Mucosa of stomach (tissue), 1 donor: Measurements from ENCODE around the gene DOCK11.

ENCODE experiments used
- H3K27me3 ChIP-seq: one replicate; pipeline ENCODE4 v1.7.0; 2013; ENCODE audit warnings: mild to moderate bottlenecking, low read length; ENCODE audit not compliant: control insufficient read depth, insufficient read depth
- H3K36me3 ChIP-seq: one replicate; pipeline ENCODE4 v1.7.0; 2013; ENCODE audit warnings: low read length; ENCODE audit not compliant: control insufficient read depth, insufficient read depth
- H3K4me1 ChIP-seq: one replicate; pipeline ENCODE4 v1.7.0; 2013; ENCODE audit warnings: mild to moderate bottlenecking, low read length; ENCODE audit not compliant: control insufficient read depth, insufficient read depth
- H3K4me3 ChIP-seq: one replicate; pipeline ENCODE4 v1.7.0; 2013; ENCODE audit warnings: low read length
- H3K9ac ChIP-seq: one replicate; pipeline ENCODE4 v1.7.0; 2013; ENCODE audit warnings: mild to moderate bottlenecking, low read length, moderate library complexity
- H3K9me3 ChIP-seq: one replicate; pipeline ENCODE4 v1.7.0; 2013; ENCODE audit warnings: mild to moderate bottlenecking, low read length, moderate library complexity; ENCODE audit not compliant: control insufficient read depth
- donor health status: Pancreatic carcinoma.

DOCK11 gene

GRCh38 chrX:118589227-118589626, 93.6 kb downstream of the DOCK11 start:
- H3K9ac ChIP-seq = no peak overlapping the region
- no peak overlapping the region for H3K4me3 ChIP-seq
- no peaks in the 10 kb centered on the region for H3K4me1 ChIP-seq
- no peaks in the 10 kb centered on the region for H3K36me3 ChIP-seq
- H3K27me3 ChIP-seq = no peaks in the 10 kb centered on the region
- no peaks in the 10 kb centered on the region for H3K9me3 ChIP-seq

DNA sequence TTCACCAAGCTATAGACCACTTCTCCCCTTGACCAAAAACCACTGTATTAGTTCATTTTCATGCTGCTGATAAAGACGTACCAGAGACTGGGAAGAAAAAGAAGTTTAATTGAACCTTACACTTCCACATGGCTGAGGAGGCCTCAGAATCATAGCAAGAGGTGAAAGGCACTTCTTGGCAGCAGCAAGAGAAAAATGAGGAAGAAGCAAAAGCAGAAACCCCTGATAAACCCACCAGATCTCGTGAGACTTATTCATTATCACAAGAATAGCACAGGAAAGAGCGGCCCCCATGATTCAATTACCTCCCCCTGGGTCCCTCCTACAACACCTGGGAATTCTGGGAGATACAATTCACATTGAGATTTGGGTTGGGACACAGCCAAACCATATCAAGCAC, 97.8 kb downstream of the DOCK11 start:
- Histone ChIP-seq H3K9me3 (no peaks in the 10 kb centered on the region), H3K36me3 (no peaks in the 10 kb centered on the region), H3K4me3 (no peak overlapping the region), H3K4me1 (no peaks in the 10 kb centered on the region), H3K27me3 (no peaks in the 10 kb centered on the region), H3K9ac (no peak overlapping the region)

DNA sequence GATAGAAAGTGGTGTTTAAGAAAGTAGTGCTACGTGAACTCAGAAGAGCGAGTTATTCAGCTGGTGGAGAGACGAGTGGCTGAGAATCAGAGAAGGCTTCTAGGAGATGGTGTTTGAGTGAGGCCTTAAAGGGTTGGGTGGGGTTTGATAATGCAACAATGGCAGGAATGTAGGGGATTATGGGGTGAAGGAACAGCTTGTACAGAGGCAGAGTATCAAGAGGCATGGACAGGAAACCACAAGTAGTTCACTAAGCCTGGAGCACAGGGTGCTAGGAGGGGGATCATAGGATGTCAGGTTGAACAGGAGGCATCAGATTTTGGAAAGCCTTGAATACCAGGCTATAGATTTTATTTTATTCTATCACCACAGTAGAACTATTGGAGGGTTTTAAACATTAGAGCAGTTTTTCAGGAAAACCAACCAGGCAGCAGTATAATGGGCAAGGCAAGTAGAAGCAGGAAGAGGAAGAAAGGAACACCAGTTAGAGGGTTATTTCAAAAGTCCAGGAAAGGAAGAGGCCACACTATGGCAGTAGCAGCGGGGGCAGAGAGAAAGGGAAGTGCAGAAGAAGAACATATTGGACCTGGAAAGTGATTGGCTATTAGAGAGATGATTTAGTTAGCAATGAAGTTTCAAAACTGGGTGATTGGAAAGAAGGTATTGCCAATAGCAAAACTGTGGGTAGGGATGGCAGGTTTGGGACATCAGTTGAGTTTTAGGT, 99.2 kb downstream of the DOCK11 start:
- Histone ChIP-seq H3K4me3 (no peak overlapping the region), H3K27me3 (no peaks in the 10 kb centered on the region), H3K36me3 (no peaks in the 10 kb centered on the region), H3K4me1 (no peaks in the 10 kb centered on the region), H3K9ac (no peak overlapping the region), H3K9me3 (no peaks in the 10 kb centered on the region)

DNA sequence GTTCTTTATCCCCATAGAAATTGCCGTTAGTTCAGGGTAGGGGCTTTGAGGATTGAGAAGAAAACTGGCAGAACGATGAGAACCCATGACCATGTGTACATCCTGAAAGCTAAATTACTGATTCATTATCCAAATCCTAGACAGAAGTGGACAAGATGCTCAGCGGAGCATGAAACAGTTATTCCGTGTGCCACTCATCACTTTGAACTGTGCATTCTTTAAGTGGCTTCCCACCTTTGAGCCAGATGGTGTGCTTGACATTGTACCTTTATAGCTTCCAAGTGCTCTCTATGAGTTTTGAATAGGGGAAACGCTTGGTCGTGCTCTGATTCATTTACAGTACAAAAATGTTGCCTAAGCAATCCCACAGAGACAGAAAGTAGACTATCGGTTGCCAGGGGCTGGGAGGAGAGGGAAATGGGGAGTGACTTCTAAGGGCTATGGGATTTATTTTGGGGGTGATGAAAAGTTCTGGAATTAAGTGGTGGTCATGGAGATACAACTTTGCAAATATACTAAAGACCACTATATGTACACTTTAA, 100.0 kb downstream of the DOCK11 start:
- Histone ChIP-seq H3K4me3 (no peak overlapping the region), H3K36me3 (no peaks in the 10 kb centered on the region), H3K9me3 (no peaks in the 10 kb centered on the region), H3K9ac (no peak overlapping the region), H3K27me3 (no peaks in the 10 kb centered on the region), H3K4me1 (no peaks in the 10 kb centered on the region)

DNA sequence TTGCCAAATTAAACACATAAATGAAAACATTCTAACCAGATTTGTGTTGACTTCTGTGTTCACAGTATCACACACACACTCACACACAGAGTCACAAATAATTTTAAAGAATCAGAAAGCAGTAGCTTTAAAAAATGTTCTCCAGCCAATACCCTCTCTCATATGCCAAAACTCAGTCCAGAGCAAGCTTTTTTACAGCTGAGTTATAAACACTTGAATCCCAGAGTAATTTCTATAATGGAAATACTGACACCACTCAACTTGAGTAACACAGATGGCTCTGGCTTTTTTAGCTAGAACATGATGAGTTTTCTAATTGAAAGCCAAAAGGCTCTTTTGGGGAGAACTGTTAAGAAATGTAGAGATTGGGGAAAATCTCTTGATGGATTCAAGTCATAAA, 100.8 kb downstream of the DOCK11 start:
- H3K27me3 ChIP-seq = no peaks in the 10 kb centered on the region
- no peaks in the 10 kb centered on the region for H3K36me3 ChIP-seq
- no peaks in the 10 kb centered on the region for H3K9me3 ChIP-seq
- no peak overlapping the region for H3K4me3 ChIP-seq
- H3K4me1 ChIP-seq = no peaks in the 10 kb centered on the region
- H3K9ac ChIP-seq = no peak overlapping the region

GRCh38 chrX:118603981-118604380, 108.4 kb downstream of the DOCK11 start:
- Histone ChIP-seq H3K4me1 (no peaks in the 10 kb centered on the region), H3K27me3 (no peaks in the 10 kb centered on the region), H3K9ac (no peak overlapping the region), H3K4me3 (no peak overlapping the region), H3K9me3 (no peaks in the 10 kb centered on the region), H3K36me3 (no peaks in the 10 kb centered on the region)

DNA sequence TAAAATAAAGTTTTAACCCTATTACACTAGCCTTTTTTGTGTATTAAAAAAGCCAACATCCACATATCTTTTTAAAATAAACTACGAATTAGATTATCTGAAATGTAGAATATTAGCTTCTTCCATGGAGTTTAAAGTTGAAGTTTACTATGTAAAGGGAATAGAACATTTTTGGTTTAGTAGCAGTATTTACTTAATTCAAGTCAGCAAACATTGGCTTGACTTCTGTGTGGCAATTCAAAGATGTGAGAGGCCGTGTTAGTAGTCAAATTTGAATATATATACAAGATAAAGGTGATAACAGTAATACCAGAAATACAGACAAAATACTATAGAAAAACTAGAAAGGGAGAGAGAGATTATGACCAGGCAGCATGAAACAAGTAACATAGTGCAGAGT, 116.7 kb downstream of the DOCK11 start:
- no peak overlapping the region for H3K9ac ChIP-seq
- no peak overlapping the region for H3K4me3 ChIP-seq
- H3K27me3 ChIP-seq = no peaks in the 10 kb centered on the region
- no peaks in the 10 kb centered on the region for H3K4me1 ChIP-seq
- H3K36me3 ChIP-seq = no peaks in the 10 kb centered on the region
- H3K9me3 ChIP-seq = no peaks in the 10 kb centered on the region

DNA sequence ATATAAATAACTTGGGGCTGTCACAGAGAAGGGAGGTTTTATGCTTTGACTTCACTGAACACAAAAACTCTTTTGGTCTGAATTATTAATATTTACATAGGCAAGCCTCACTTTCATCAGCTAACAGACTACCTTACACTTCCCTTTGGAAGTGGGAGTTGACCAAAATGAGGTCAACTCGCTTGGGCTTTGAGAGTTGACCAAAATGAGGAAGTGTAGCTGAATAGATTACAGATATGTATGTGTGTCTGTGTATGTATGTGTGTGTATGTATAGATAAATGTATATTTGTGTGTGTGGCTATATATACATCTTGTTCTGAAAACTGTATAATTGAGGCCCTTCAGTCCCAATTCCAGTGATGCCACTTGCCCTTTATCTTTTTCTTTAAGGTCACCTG, 118.5 kb downstream of the DOCK11 start:
- Histone ChIP-seq H3K36me3 (no peaks in the 10 kb centered on the region), H3K9me3 (no peaks in the 10 kb centered on the region), H3K4me1 (no peaks in the 10 kb centered on the region)

DNA sequence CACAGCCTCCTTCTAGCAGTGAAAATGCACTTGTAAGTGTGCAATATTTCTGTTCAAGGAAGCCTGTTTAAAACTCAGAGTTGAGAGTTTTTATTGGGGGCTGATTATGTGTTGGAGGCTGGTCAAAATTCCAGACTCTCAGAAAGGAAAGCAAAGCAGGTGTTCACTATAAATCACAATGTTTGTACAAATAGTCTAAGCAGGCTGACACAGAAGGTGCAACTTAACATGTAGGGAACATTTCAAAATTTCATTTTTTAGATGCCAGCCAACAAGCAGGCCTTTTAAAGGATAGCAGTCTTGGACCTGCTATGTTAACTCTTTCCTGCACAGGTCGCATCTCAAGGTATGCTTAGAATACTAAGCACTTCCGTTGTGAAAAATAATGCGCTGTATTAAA, 119.5 kb downstream of the DOCK11 start:
- H3K36me3 ChIP-seq = no peaks in the 10 kb centered on the region

More for the DNA sequence above, 118.5 kb downstream of the DOCK11 start:
- H3K27me3 ChIP-seq = no peaks in the 10 kb centered on the region
- no peak overlapping the region for H3K4me3 ChIP-seq
- H3K9ac ChIP-seq = no peak overlapping the region

GRCh38 chrX:118621081-118621759, 125.6 kb downstream of the DOCK11 start:
- H3K9ac ChIP-seq = no peak overlapping the region
- H3K4me1 ChIP-seq = no peaks in the 10 kb centered on the region
- no peaks in the 10 kb centered on the region for H3K9me3 ChIP-seq
- H3K4me3 ChIP-seq = no peak overlapping the region
- H3K36me3 ChIP-seq = no peaks in the 10 kb centered on the region
- H3K27me3 ChIP-seq = no peaks in the 10 kb centered on the region

More for the DNA sequence above, 119.5 kb downstream of the DOCK11 start:
- H3K4me1 ChIP-seq = no peaks in the 10 kb centered on the region
- H3K9ac ChIP-seq = no peak overlapping the region
- H3K4me3 ChIP-seq = no peak overlapping the region
- no peaks in the 10 kb centered on the region for H3K9me3 ChIP-seq
- H3K27me3 ChIP-seq = no peaks in the 10 kb centered on the region

- no peaks in the 10 kb centered on the region for H3K4me1 ChIP-seq
- no peaks in the 10 kb centered on the region for H3K36me3 ChIP-seq
- H3K4me3 ChIP-seq = no peak overlapping the region
- H3K9ac ChIP-seq = no peak overlapping the region
- no peaks in the 10 kb centered on the region for H3K9me3 ChIP-seq
- H3K27me3 ChIP-seq = no peaks in the 10 kb centered on the region
Observed at GRCh38 chrX:118623062-118623461, 127.4 kb downstream of the DOCK11 start.

DNA sequence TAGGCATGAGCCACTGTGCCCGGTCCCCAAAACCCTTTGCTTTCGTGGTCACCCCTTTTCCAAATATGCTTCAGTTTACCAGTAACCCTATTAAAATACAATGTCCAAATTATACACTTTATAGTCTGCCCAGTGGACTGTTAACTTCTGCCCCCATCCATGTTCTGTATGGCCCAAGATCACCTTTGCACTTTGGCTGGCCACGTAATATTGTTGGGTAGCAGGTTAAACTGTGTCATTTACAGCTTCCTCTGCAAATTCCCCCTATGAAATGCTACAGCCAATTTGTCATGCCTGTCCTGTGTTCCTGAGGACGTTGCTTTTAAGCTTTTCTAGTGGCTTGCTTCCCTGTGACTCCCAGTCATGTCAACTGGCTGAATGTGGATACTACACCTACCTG, 130.7 kb downstream of the DOCK11 start:
- no peak overlapping the region for H3K9ac ChIP-seq
- H3K36me3 ChIP-seq = no peaks in the 10 kb centered on the region
- H3K4me3 ChIP-seq = no peak overlapping the region
- no peaks in the 10 kb centered on the region for H3K9me3 ChIP-seq
- H3K4me1 ChIP-seq = no peaks in the 10 kb centered on the region
- H3K27me3 ChIP-seq = no peaks in the 10 kb centered on the region
